Lower lobe of right lung (tissue), 2 donors: Measurements from ENCODE around the gene CDH24. TPM values are rescaled to one million over a fixed set of nuclear protein-coding genes. Genes with fewer than 3 reads are reported as not detected.

Experiments used
- ATAC-seq, 2 donors: fragments of 200-7000 bp; cut with Tn5 transposase; one replicate each; pipeline ENCODE4 v1.9.1; 2020 to 2022; ENCODE audit warnings: mild to moderate bottlenecking in 2 of 2, moderate library complexity in 2 of 2
- DNase-seq: peaks from one replicate; pipeline ENCODE4 v3.0.0-alpha.2; 2020
- H3K27ac ChIP-seq: fragments of 200-600 bp; one replicate; pipeline ENCODE4 v1.8.0; 2022
- H3K27me3 ChIP-seq: fragments of 200-600 bp; one replicate; pipeline ENCODE4 v1.8.0; 2022; ENCODE audit warnings: low read depth
- H3K36me3 ChIP-seq: fragments of 200-600 bp; one replicate; pipeline ENCODE4 v1.8.0; 2022; ENCODE audit warnings: mild to moderate bottlenecking
- H3K4me1 ChIP-seq: fragments of 200-600 bp; one replicate; pipeline ENCODE4 v1.8.0; 2022
- H3K4me3 ChIP-seq: fragments of 200-600 bp; one replicate; pipeline ENCODE4 v1.8.0; 2022; ENCODE audit warnings: mild to moderate bottlenecking
- H3K9me3 ChIP-seq: fragments of 200-600 bp; one replicate; pipeline ENCODE4 v1.8.0; 2022
- intact Hi-C: fragments of 100-400 bp; cut with DNase I; formaldehyde crosslinking; loops from one replicate; pipeline ENCODE4 v1.11.0; 2022
- total RNA-seq: library from RNA; stranded (reverse); fragmentation: NEBNext Ultra II Directional; extraction: Animal tissue kit (Norgen Biotek cat#: 25700); gene quantifications from one replicate; pipeline ENCODE4 v1.2.1, GENCODE V29; 2021
- TF ChIP-seq, protein P1 (sequence below): fragments of 200-600 bp; IDR thresholded peaks from one replicate; pipeline ENCODE4 v1.8.0; 2022; ENCODE audit warnings: antibody characterized with exemption, mild to moderate bottlenecking
- donor health status: DM: no; HTN: yes; CAD: no; lungs with severe emphysema.

Gene CDH24
- total RNA-seq, 1 donor from 2014 or later, result 5.6 TPM

- H3K4me1 ChIP-seq, result no peaks in the 10 kb centered on the region
- intact Hi-C loops, result no loop called here
- peaks cover 40% of the 10 kb centered on the region for H3K36me3 ChIP-seq
- no peaks in the 10 kb centered on the region for H3K9me3 ChIP-seq
- DNase-seq (no peak), ATAC-seq (no peak)
- no peak overlapping the region for H3K27ac ChIP-seq
- no peaks in the 10 kb centered on the region for H3K27me3 ChIP-seq
- TF ChIP-seq, protein P1, sequence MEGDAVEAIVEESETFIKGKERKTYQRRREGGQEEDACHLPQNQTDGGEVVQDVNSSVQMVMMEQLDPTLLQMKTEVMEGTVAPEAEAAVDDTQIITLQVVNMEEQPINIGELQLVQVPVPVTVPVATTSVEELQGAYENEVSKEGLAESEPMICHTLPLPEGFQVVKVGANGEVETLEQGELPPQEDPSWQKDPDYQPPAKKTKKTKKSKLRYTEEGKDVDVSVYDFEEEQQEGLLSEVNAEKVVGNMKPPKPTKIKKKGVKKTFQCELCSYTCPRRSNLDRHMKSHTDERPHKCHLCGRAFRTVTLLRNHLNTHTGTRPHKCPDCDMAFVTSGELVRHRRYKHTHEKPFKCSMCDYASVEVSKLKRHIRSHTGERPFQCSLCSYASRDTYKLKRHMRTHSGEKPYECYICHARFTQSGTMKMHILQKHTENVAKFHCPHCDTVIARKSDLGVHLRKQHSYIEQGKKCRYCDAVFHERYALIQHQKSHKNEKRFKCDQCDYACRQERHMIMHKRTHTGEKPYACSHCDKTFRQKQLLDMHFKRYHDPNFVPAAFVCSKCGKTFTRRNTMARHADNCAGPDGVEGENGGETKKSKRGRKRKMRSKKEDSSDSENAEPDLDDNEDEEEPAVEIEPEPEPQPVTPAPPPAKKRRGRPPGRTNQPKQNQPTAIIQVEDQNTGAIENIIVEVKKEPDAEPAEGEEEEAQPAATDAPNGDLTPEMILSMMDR, result no peak
- H3K4me3 ChIP-seq, result no peak overlapping the region
Measured at GRCh38 chr14:23023022-23023794, 34.1 kb downstream of the CDH24 start.

- no peak for DNase-seq
- ATAC-seq, result no peak
- H3K27ac ChIP-seq, result no peak overlapping the region
- intact Hi-C loops, result no loop called here
- TF ChIP-seq, protein P1, result no peak
- no peak overlapping the region for H3K4me3 ChIP-seq
- H3K36me3 ChIP-seq, result peaks cover 28% of the 10 kb centered on the region
- H3K4me1 ChIP-seq, result no peaks in the 10 kb centered on the region
- no peaks in the 10 kb centered on the region for H3K9me3 ChIP-seq
- H3K27me3 ChIP-seq, result no peaks in the 10 kb centered on the region
Measured at GRCh38 chr14:23021889-23022442, 35.4 kb downstream of the CDH24 start.

DNA sequence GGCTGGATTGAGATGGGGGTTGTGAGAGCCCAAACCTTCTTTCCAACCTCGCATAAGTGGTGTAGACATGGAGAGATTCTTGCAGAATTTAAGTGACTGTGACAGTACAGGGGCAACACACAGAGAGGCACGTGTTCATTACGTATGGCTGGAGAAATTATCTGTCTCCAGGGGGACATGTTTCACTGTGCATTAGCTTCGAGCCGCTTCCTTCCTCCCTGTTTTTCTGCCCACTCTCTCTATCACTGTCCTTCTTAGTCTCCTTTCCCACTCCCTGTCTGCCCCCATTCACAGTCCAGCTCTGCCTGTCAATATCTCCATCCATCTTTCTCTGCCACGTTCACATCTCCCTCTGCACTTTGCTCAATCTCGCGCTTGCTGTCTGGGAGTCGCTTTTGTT is 35.9 kb downstream of the CDH24 start:
- no peak overlapping the region for H3K4me3 ChIP-seq
- no peak overlapping the region for H3K27ac ChIP-seq
- no peaks in the 10 kb centered on the region for H3K27me3 ChIP-seq
- TF ChIP-seq, protein P1, result no peak
- no peaks in the 10 kb centered on the region for H3K9me3 ChIP-seq
- ATAC-seq, result no peak
- peaks cover 22% of the 10 kb centered on the region for H3K36me3 ChIP-seq
- no peaks in the 10 kb centered on the region for H3K4me1 ChIP-seq
- no peak for DNase-seq
- intact Hi-C loops, result no loop called here

DNA sequence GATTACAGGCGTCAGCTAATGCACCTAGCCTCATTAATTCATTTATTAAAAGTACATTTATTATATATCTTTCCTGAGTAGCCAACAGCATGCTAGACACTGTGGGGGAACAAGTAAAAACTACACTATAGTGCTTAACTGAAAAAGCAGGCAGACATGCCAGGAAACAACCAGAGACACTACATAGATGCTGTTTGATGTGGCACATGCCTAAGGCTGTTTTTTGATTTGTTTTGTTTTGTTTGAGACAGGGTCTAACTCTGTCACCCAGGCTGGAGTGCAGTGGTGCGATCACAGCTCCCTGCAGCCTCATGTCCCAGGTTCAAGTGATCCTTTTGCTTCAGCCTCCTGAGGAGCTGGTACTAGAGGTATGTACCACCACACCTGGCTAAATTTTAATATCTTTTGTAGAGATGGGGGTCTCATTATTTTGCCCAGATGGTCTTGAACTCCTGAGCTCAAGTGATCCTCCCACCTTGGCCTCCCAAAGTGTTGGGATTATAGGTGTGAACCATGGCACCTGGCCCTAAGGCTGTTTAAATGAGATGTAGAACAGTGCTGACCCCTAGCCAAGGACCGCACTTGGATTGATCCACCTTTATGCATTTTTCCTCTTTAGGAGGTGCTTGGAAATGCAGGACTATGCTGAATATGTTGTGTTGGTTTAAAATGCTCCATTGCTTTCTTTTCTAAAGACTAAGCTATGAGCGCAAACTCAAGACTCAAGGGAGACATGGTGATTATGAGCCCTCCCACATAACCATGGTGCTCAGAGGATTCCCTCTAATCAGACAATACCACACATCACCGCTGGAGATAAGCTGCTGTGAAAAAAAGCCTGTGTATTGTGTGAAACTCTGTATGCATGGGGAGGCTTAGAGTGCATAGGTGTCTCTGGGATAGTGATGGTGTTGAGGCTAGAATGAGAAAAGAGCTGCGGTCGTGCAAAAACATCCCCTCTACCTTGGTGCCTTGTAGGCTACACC is 36.9 kb downstream of the CDH24 start:
- TF ChIP-seq, protein P1, result no peak
- peaks cover 12% of the 10 kb centered on the region for H3K36me3 ChIP-seq
- no peak for ATAC-seq
- intact Hi-C loops, result no loop called here
- DNase-seq, result no peak
- H3K4me1 ChIP-seq, result no peaks in the 10 kb centered on the region
- no peak overlapping the region for H3K27ac ChIP-seq
- H3K9me3 ChIP-seq, result no peaks in the 10 kb centered on the region
- no peaks in the 10 kb centered on the region for H3K27me3 ChIP-seq
- H3K4me3 ChIP-seq, result no peak overlapping the region

DNA sequence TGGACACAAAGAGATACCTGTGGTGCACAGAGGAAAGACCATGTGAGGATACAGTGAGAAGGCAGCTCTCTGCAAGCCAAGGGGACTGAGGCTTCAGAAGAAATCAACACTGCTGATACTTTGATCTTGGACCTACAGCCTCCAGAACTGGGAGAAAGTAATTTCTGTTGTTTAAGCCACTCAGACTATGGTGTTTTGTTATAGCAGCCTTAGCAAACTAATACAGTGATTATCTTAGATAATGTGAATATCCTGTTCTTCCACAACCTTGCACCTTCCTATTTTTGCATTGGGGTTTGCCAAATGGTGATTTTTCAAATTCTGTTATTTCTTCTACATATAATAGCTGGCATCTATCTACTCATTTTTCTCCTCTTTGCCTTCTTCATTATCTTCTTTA is 39.2 kb downstream of the CDH24 start:
- Histone ChIP-seq H3K27ac (no peak overlapping the region), H3K36me3 (no peaks in the 10 kb centered on the region), H3K4me3 (no peak overlapping the region), H3K9me3 (no peaks in the 10 kb centered on the region), H3K4me1 (no peaks in the 10 kb centered on the region), H3K27me3 (no peaks in the 10 kb centered on the region)
- TF ChIP-seq, protein P1, result no peak
- ATAC-seq, result no peak
- no peak for DNase-seq
- intact Hi-C loops, result no loop called here
